GM18870 (cell line): ENCODE results near the gene FRMD8.

Experiments
- ATAC-seq: cut with Tn5 transposase; IDR thresholded peaks from one replicate; pipeline ENCODE4 v1.9.1; 2021; ENCODE audit warnings: moderate library complexity; ENCODE audit not compliant: unreplicated experiment

FRMD8 gene

GRCh38 chr11:65386307-65387140 is at the start of gene FRMD8:
FRMD8 (plus strand) TSS chr11:65386637; CDS start chr11:65387037, 400 bp downstream.
- ATAC-seq: no peak

- ATAC-seq: no peak
Measured at GRCh38 chr11:65338676-65339075, 47.8 kb upstream of the FRMD8 start.

GRCh38 chr11:65340226-65340625 is 46.2 kb upstream of the FRMD8 start:
- ATAC-seq: no peak

- ATAC-seq: no peak
Measured at GRCh38 chr11:65341856-65342255, 44.6 kb upstream of the FRMD8 start.

- ATAC-seq: no peak
Measured at GRCh38 chr11:65351511-65351910, 34.9 kb upstream of the FRMD8 start.

GRCh38 chr11:65352783-65353182 is 33.7 kb upstream of the FRMD8 start:
- no peak for ATAC-seq

GRCh38 chr11:65353376-65353775 is 33.1 kb upstream of the FRMD8 start:
- ATAC-seq: no peak

- no peak for ATAC-seq
Measured at GRCh38 chr11:65353900-65354264, 32.6 kb upstream of the FRMD8 start.

GRCh38 chr11:65354265-65355012 is 32.0 kb upstream of the FRMD8 start, which contains the start of gene TIGD3:
TIGD3 (plus strand) TSS chr11:65354751; CDS start chr11:65355809, 1,058 bp downstream.
- ATAC-seq: peak; percentile 56

- peak; percentile 17 for ATAC-seq
Measured at GRCh38 chr11:65355013-65355775, 31.2 kb upstream of the FRMD8 start.

GRCh38 chr11:65355776-65356393 is 30.6 kb upstream of the FRMD8 start:
- ATAC-seq: no peak

GRCh38 chr11:65356394-65356972 is 30.0 kb upstream of the FRMD8 start:
- no peak for ATAC-seq

GRCh38 chr11:65357856-65358356 is 28.5 kb upstream of the FRMD8 start:
- ATAC-seq: no peak

- no peak for ATAC-seq
Measured at GRCh38 chr11:65362320-65362931, 24.0 kb upstream of the FRMD8 start.

GRCh38 chr11:65362966-65363365 is 23.5 kb upstream of the FRMD8 start:
- no peak for ATAC-seq

GRCh38 chr11:65363770-65364169 is 22.7 kb upstream of the FRMD8 start:
- ATAC-seq: no peak

GRCh38 chr11:65366340-65366773 is 20.1 kb upstream of the FRMD8 start:
- ATAC-seq: no peak

- ATAC-seq: no peak
Measured at GRCh38 chr11:65370659-65371049, 15.8 kb upstream of the FRMD8 start.

- no peak for ATAC-seq
Measured at GRCh38 chr11:65373839-65374580, 12.4 kb upstream of the FRMD8 start.
